ENCODE data around the gene COL2A1.

The COL2A1 gene

DNA sequence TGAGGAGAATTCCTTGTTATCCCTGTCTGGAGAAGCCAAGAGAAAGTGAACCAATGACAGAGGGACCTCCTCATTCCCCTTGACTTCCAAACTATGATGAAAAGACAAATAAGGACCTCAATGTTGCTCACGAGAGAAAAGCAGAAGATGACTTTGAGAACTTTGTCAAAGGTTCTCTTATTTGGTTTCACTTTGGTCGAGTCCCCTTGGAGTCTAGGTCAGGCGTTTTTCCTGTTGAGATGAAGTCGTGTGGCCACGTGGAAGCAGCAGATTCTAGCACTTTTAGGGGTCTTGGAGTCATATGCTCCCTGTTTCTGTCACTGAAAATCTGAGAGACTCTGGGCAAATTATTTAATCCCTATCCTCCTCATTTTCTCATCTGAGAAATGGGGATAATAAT lies 33.8 kb upstream of the COL2A1 start:
- Histone ChIP-seq H3K27me3 (ENCODE audit: low read depth, low read length) (no peaks in the 10 kb centered on the region), H3K79me2 (ENCODE audit: low read length) (no peaks in the 10 kb centered on the region), H3K9me3 (ENCODE audit: insufficient read depth, low read length) (no peaks in the 10 kb centered on the region), H3K36me3 (replicated peaks; ENCODE audit: low read depth, low read length) (peaks cover 3% of the 10 kb centered on the region), H3K4me2 (ENCODE audit: low read length) (no peak overlapping the region), H2AFZ (ENCODE audit: low read depth, low read length) (no peak overlapping the region), H3K4me3 (ENCODE audit: low read length) (no peak overlapping the region), H3K4me1 (ENCODE audit: low read length) (0 out of 2 replicates have a peak, but pooled peaks cover 5% of the 10 kb centered on the region), H4K20me1 (ENCODE audit: insufficient read depth, low read length) (no peaks in the 10 kb centered on the region), H3K27ac (ENCODE audit: low read length) (no peak overlapping the region), H3K9ac (ENCODE audit: low read length) (no peak overlapping the region)
- TF ChIP-seq, protein P1, sequence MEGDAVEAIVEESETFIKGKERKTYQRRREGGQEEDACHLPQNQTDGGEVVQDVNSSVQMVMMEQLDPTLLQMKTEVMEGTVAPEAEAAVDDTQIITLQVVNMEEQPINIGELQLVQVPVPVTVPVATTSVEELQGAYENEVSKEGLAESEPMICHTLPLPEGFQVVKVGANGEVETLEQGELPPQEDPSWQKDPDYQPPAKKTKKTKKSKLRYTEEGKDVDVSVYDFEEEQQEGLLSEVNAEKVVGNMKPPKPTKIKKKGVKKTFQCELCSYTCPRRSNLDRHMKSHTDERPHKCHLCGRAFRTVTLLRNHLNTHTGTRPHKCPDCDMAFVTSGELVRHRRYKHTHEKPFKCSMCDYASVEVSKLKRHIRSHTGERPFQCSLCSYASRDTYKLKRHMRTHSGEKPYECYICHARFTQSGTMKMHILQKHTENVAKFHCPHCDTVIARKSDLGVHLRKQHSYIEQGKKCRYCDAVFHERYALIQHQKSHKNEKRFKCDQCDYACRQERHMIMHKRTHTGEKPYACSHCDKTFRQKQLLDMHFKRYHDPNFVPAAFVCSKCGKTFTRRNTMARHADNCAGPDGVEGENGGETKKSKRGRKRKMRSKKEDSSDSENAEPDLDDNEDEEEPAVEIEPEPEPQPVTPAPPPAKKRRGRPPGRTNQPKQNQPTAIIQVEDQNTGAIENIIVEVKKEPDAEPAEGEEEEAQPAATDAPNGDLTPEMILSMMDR (IDR thresholded peaks at IDR 0.05; ENCODE audit: low read depth, low read length): no peak
- TF ChIP-seq EZH2phosphoT487 (IDR thresholded peaks at IDR 0.05; ENCODE audit: low read depth): no peak

DNA sequence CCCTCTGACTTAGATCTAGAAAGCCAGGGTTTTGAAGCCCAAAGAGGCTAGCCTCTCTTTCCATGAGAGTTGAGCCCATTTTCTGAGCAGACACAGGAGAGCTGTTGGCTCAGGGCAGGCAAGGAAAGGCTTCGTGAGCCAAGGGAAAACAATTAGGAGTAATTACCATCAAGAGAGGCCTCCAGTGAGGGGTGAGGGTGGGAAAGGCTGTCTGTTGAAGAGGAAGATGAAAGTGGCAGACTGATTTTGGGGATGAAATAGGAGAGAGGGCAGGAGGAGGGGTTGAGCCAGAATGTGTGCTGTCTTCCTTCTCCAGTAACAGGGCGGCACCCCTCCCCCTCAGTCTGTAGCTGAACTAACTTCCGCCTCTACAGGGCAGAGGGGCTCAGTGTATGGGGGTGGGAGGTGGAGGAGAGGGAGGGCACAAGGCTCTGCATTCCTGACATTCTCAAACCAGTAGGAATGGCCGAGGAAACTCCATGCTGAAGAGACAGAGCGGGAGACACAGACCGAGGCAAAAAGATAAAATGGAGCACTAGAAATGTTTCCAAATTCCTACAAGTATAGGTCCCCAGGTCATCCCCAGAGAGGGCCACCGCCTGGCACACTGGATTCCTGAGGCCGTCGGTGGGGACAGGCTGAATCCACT lies 33.1 kb upstream of the COL2A1 start:
- peaks cover under 1% of the 10 kb centered on the region for H3K36me3 ChIP-seq (replicated peaks; ENCODE audit: low read depth, low read length)
- no peak overlapping the region for H2AFZ ChIP-seq (ENCODE audit: low read depth, low read length)
- H4K20me1 ChIP-seq (ENCODE audit: insufficient read depth, low read length): no peaks in the 10 kb centered on the region
- H3K27me3 ChIP-seq (ENCODE audit: low read depth, low read length): no peaks in the 10 kb centered on the region
- H3K4me3 ChIP-seq (ENCODE audit: low read length): no peak overlapping the region
- TF ChIP-seq, protein P1 (IDR thresholded peaks at IDR 0.05; ENCODE audit: low read depth, low read length): no peak
- TF ChIP-seq EZH2phosphoT487 (IDR thresholded peaks at IDR 0.05; ENCODE audit: low read depth): no peak
- H3K27ac ChIP-seq (ENCODE audit: low read length): no peak overlapping the region
- H3K79me2 ChIP-seq (ENCODE audit: low read length): no peaks in the 10 kb centered on the region
- no peaks in the 10 kb centered on the region for H3K9me3 ChIP-seq (ENCODE audit: insufficient read depth, low read length)
- H3K9ac ChIP-seq (ENCODE audit: low read length): no peak overlapping the region
- no peak overlapping the region for H3K4me2 ChIP-seq (ENCODE audit: low read length)
- 0 out of 2 replicates have a peak, but pooled peaks cover 5% of the 10 kb centered on the region for H3K4me1 ChIP-seq (ENCODE audit: low read length)

DNA sequence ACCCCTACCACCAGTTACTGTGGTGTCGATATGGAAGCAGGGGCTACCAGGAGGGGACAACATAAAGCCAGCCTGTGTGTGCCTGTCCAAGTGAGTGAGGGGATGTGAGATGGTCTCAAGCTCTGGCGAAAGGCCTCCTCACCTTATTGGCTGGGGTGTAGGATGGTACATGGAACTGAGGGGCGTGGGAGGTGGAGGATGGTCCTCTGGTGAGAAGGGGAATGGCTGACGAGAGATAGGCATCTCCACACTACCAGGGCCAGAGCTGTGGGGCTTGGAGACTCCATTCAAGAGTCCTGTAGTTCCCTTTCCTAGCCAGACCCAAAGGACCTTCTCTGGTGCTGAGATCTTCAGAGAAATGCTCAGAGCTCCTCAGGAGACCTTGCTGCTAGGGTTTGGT lies 32.5 kb upstream of the COL2A1 start:
- no peaks in the 10 kb centered on the region for H4K20me1 ChIP-seq (ENCODE audit: insufficient read depth, low read length)
- H3K9ac ChIP-seq (ENCODE audit: low read length): no peak overlapping the region
- no peak overlapping the region for H2AFZ ChIP-seq (ENCODE audit: low read depth, low read length)
- no peak overlapping the region for H3K4me3 ChIP-seq (ENCODE audit: low read length)
- H3K27ac ChIP-seq (ENCODE audit: low read length): no peak overlapping the region
- H3K4me1 ChIP-seq (ENCODE audit: low read length): 0 out of 2 replicates have a peak, but pooled peaks cover 5% of the 10 kb centered on the region
- H3K36me3 ChIP-seq (replicated peaks; ENCODE audit: low read depth, low read length): no peaks in the 10 kb centered on the region
- no peak for TF ChIP-seq EZH2phosphoT487 (IDR thresholded peaks at IDR 0.05; ENCODE audit: low read depth)
- TF ChIP-seq, protein P1 (IDR thresholded peaks at IDR 0.05; ENCODE audit: low read depth, low read length): no peak
- no peaks in the 10 kb centered on the region for H3K9me3 ChIP-seq (ENCODE audit: insufficient read depth, low read length)
- H3K27me3 ChIP-seq (ENCODE audit: low read depth, low read length): no peaks in the 10 kb centered on the region
- H3K79me2 ChIP-seq (ENCODE audit: low read length): no peaks in the 10 kb centered on the region
- H3K4me2 ChIP-seq (ENCODE audit: low read length): no peak overlapping the region

DNA sequence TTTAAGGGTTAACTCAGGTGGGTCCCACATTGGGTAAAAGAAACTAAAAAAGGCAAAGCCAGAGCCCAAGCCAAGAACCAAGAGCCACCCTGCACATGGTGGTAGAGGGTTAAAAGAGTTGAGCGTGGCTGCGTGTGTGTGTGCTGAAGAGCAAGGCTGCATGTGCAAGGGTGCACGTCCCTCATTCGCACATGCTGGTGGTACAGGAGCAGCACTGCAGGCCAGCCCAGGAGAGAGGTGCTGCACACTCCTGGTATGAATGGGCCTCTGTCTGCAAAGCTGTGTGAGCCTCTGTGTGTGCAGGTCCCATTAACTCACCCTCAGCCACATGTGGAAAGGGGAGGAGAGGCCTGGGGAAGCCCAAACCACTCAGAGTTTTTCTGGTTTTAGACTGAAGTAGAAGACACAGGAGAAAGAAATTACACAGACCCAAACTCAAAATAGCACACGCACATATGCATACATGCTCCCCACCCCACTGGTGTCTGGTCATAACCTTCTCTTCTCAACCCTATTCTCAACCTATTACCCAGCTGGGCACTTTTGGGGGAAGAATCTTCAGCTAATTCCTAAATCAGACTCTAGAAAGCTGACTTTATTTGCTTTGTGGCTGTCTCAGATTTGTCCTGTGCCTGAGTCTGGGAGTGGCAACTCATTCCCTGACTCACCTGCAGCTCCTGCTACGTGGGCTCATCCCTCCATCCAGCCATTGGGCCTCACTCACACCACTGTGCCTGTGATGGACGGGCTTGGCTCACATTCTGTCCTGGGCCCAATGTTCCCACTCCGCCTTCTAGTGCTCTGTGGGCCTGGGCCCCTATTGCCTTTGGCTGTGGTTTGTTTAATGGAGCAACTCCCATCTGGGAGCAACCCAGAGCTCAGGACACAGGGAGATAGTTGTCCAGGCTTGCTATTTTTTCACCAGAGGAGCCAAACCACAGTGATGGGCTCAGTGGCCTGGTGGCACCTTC lies 30.8 kb upstream of the COL2A1 start:
- H3K27ac ChIP-seq (ENCODE audit: low read length): no peak overlapping the region
- no peak overlapping the region for H3K9ac ChIP-seq (ENCODE audit: low read length)
- no peak overlapping the region for H3K4me3 ChIP-seq (ENCODE audit: low read length)
- no peaks in the 10 kb centered on the region for H4K20me1 ChIP-seq (ENCODE audit: insufficient read depth, low read length)
- H3K79me2 ChIP-seq (ENCODE audit: low read length): no peaks in the 10 kb centered on the region
- H3K36me3 ChIP-seq (replicated peaks; ENCODE audit: low read depth, low read length): no peaks in the 10 kb centered on the region
- H3K9me3 ChIP-seq (ENCODE audit: insufficient read depth, low read length): no peaks in the 10 kb centered on the region
- H3K4me2 ChIP-seq (ENCODE audit: low read length): no peak overlapping the region
- no peak for TF ChIP-seq EZH2phosphoT487 (IDR thresholded peaks at IDR 0.05; ENCODE audit: low read depth)
- TF ChIP-seq, protein P1 (IDR thresholded peaks at IDR 0.05; ENCODE audit: low read depth, low read length): no peak
- H2AFZ ChIP-seq (ENCODE audit: low read depth, low read length): no peak overlapping the region
- H3K4me1 ChIP-seq (ENCODE audit: low read length): 0 out of 2 replicates have a peak, but pooled peaks cover 5% of the 10 kb centered on the region
- no peaks in the 10 kb centered on the region for H3K27me3 ChIP-seq (ENCODE audit: low read depth, low read length)
